ENCODE data around the gene HGS. TPM values are rescaled to one million over a fixed set of nuclear protein-coding genes. Genes with fewer than 3 reads are reported as not detected.

Gene HGS
- total and polyA plus RNA-seq, 2 of the 13 experiments (the other 11 are each of a cell fraction or from before 2014, with no cell fraction given) = 73.3 to 78.1 TPM

GRCh38 chr17:81683584-81684441 is at the start of gene HGS, which contains the start of gene ARL16 (continued):
- no peak for TF ChIP-seq SETDB1 (CRISPR knock-in tag; IDR thresholded peaks at IDR 0.05; ENCODE audit: borderline replicate concordance)
- peak; percentile 63 for TF ChIP-seq SALL1 (CRISPR knock-in tag; IDR thresholded peaks at IDR 0.05)
- peak; percentile 73 for TF ChIP-seq YY1 (IDR thresholded peaks at IDR 0.05; ENCODE audit: insufficient read depth, insufficient replicate concordance, low read depth, low read length)
- TF ChIP-seq MBNL3 (CRISPR knock-in tag; conservative IDR thresholded peaks at IDR 0.05) = no peak
- 0 out of 2 replicates have a peak, but pooled peaks have one; percentile 14 for TF ChIP-seq GZF1 (CRISPR knock-in tag; IDR thresholded peaks at IDR 0.05)
- no peak for TF ChIP-seq ZNF788 (CRISPR knock-in tag; IDR thresholded peaks at IDR 0.05; ENCODE audit: borderline replicate concordance)
- no peak for TF ChIP-seq CBX2 (IDR thresholded peaks at IDR 0.05; ENCODE audit: low read depth, low read length)
- no peak for TF ChIP-seq CBX2 (CRISPR knock-in tag; IDR thresholded peaks at IDR 0.05; ENCODE audit: low read depth)
- peak; percentile 81 for TF ChIP-seq ZNF687 (CRISPR knock-in tag; IDR thresholded peaks at IDR 0.05)
- TF ChIP-seq PHF21A (CRISPR knock-in tag; IDR thresholded peaks at IDR 0.05) = peak; percentile 42; the same call in 1 of the 2 replicates
- no peak for TF ChIP-seq AKAP8 (CRISPR knock-in tag; IDR thresholded peaks at IDR 0.05)
- peak; percentile 90 for TF ChIP-seq ZNF142 (CRISPR knock-in tag; IDR thresholded peaks at IDR 0.05)
- TF ChIP-seq MATR3 (CRISPR knock-in tag; IDR thresholded peaks at IDR 0.05) = no peak
- no peak for TF ChIP-seq CENPBD1 (CRISPR knock-in tag; IDR thresholded peaks at IDR 0.05; ENCODE audit: borderline replicate concordance, low read depth)
- peak; percentile 28 for TF ChIP-seq SKI (IDR thresholded peaks at IDR 0.05; ENCODE audit: partially characterized antibody)
- TF ChIP-seq THYN1 (CRISPR knock-in tag; IDR thresholded peaks at IDR 0.05; ENCODE audit: borderline replicate concordance, low read depth) = no peak
- no peak for TF ChIP-seq NFATC3 (CRISPR knock-in tag; IDR thresholded peaks at IDR 0.05)
- peak; percentile 88 for TF ChIP-seq GABPA (IDR thresholded peaks at IDR 0.05; ENCODE audit: low read depth, low read length)
- TF ChIP-seq GABPA (CRISPR knock-in tag; IDR thresholded peaks at IDR 0.05; ENCODE audit: low read depth) = peak; percentile 92
- no peak for TF ChIP-seq SNAPC2 (CRISPR knock-in tag; IDR thresholded peaks at IDR 0.05)
